Dedifferentiated amniotic fluid mesenchymal stem cell (primary cell): ENCODE data around the gene SPTLC1.
"Not testable (repeated sequence)": the region's sequence is repeated elsewhere in the genome, so short reads cannot be mapped to it uniquely, and the experiment has no call there.

Experiments used
- DNase-seq: peaks from one replicate; pipeline ENCODE4 v3.0.0-alpha.2; 2016; ENCODE audit errors: extremely low spot score

The SPTLC1 gene

GRCh38 chr9:92115071-92115858, at the start of gene SPTLC1:
Gene SPTLC1 (minus strand): TSS chr9:92115413. CDS start chr9:92115370, 43 bp downstream.
- peak; percentile 94 for DNase-seq

GRCh38 chr9:92164975-92165374, 49.8 kb upstream of the SPTLC1 start:
- DNase-seq: no peak

- DNase-seq: no peak
Observed at GRCh38 chr9:92164490-92164889, 49.3 kb upstream of the SPTLC1 start.

- no peak for DNase-seq
Observed at GRCh38 chr9:92163276-92163675, 48.1 kb upstream of the SPTLC1 start.

GRCh38 chr9:92160786-92161185, 45.6 kb upstream of the SPTLC1 start:
- no peak for DNase-seq

GRCh38 chr9:92159058-92159457, 43.8 kb upstream of the SPTLC1 start:
- DNase-seq: no peak

- DNase-seq: no peak
Observed at GRCh38 chr9:92158097-92158601, 42.9 kb upstream of the SPTLC1 start.

- DNase-seq: not testable (repeated sequence)
Observed at GRCh38 chr9:92155736-92156135, 40.5 kb upstream of the SPTLC1 start.

GRCh38 chr9:92155221-92155620, 40.0 kb upstream of the SPTLC1 start:
- no peak for DNase-seq

GRCh38 chr9:92153466-92154415, 38.5 kb upstream of the SPTLC1 start:
- peak; percentile 64 for DNase-seq

- no peak for DNase-seq
Observed at GRCh38 chr9:92151691-92152393, 36.6 kb upstream of the SPTLC1 start.

- DNase-seq: not testable (repeated sequence)
Observed at GRCh38 chr9:92150501-92151470, 35.6 kb upstream of the SPTLC1 start.

GRCh38 chr9:92147852-92148180, 32.6 kb upstream of the SPTLC1 start:
- no peak for DNase-seq

GRCh38 chr9:92147030-92147851, 32.0 kb upstream of the SPTLC1 start:
- peak; percentile 74 for DNase-seq

GRCh38 chr9:92146610-92147009, 31.4 kb upstream of the SPTLC1 start:
- no peak for DNase-seq

GRCh38 chr9:92145784-92146183, 30.6 kb upstream of the SPTLC1 start:
- DNase-seq: not testable (repeated sequence)

GRCh38 chr9:92142329-92142728, 27.1 kb upstream of the SPTLC1 start:
- no peak for DNase-seq

GRCh38 chr9:92141144-92142129, 26.2 kb upstream of the SPTLC1 start:
- no peak for DNase-seq

GRCh38 chr9:92140754-92141143, 25.5 kb upstream of the SPTLC1 start:
- DNase-seq: no peak
